OCI-LY7 (cell line): Measurements from ENCODE around the gene SLC35A3.
"Not testable (repeated sequence)": the region's sequence is repeated elsewhere in the genome, so short reads cannot be mapped to it uniquely, and the experiment has no call there.

Source experiments
- CTCF ChIP-seq: fragments of 200-600 bp; sonication (generic); conservative IDR thresholded peaks from 2 replicates; pipeline ENCODE4 v1.5.1; 2014; ENCODE audit warnings: mild to moderate bottlenecking, antibody characterized with exemption, low read length, moderate library complexity, mixed read lengths
- EZH2phosphoT487 ChIP-seq: fragments of 200-600 bp; sonication (generic); IDR thresholded peaks from 2 replicates; pipeline ENCODE4 v1.6.1; 2018; ENCODE audit warnings: low read depth, borderline replicate concordance, mild to moderate bottlenecking, mixed run types, antibody characterized with exemption, low read length, moderate library complexity, mixed read lengths

- TF ChIP-seq CTCF, EZH2phosphoT487: not testable (repeated sequence)
These were observed 2.3 kb downstream of the SLC35A3 start for GRCh38 chr1:99972066-99972465.
